Lower lobe of right lung (tissue), 2 donors: Measurements from ENCODE around the gene LOC128125822.

ENCODE experiments used
- ATAC-seq, 2 donors: fragments of 200-7000 bp; cut with Tn5 transposase; one replicate each; pipeline ENCODE4 v1.9.1; 2020 to 2022; ENCODE audit warnings: mild to moderate bottlenecking in 2 of 2, moderate library complexity in 2 of 2
- DNase-seq: peaks from one replicate; pipeline ENCODE4 v3.0.0-alpha.2; 2020
- H3K27ac ChIP-seq: fragments of 200-600 bp; one replicate; pipeline ENCODE4 v1.8.0; 2022
- H3K27me3 ChIP-seq: fragments of 200-600 bp; one replicate; pipeline ENCODE4 v1.8.0; 2022; ENCODE audit warnings: low read depth
- H3K36me3 ChIP-seq: fragments of 200-600 bp; one replicate; pipeline ENCODE4 v1.8.0; 2022; ENCODE audit warnings: mild to moderate bottlenecking
- H3K4me1 ChIP-seq: fragments of 200-600 bp; one replicate; pipeline ENCODE4 v1.8.0; 2022
- H3K4me3 ChIP-seq: fragments of 200-600 bp; one replicate; pipeline ENCODE4 v1.8.0; 2022; ENCODE audit warnings: mild to moderate bottlenecking
- H3K9me3 ChIP-seq: fragments of 200-600 bp; one replicate; pipeline ENCODE4 v1.8.0; 2022
- CTCF ChIP-seq: fragments of 200-600 bp; IDR thresholded peaks from one replicate; pipeline ENCODE4 v1.8.0; 2022; ENCODE audit warnings: antibody characterized with exemption, mild to moderate bottlenecking
- intact Hi-C: fragments of 100-400 bp; cut with DNase I; formaldehyde crosslinking; loops from one replicate; pipeline ENCODE4 v1.11.0; 2022
- donor health status: DM: no; HTN: yes; CAD: no; lungs with severe emphysema.

LOC128125822 gene

DNA sequence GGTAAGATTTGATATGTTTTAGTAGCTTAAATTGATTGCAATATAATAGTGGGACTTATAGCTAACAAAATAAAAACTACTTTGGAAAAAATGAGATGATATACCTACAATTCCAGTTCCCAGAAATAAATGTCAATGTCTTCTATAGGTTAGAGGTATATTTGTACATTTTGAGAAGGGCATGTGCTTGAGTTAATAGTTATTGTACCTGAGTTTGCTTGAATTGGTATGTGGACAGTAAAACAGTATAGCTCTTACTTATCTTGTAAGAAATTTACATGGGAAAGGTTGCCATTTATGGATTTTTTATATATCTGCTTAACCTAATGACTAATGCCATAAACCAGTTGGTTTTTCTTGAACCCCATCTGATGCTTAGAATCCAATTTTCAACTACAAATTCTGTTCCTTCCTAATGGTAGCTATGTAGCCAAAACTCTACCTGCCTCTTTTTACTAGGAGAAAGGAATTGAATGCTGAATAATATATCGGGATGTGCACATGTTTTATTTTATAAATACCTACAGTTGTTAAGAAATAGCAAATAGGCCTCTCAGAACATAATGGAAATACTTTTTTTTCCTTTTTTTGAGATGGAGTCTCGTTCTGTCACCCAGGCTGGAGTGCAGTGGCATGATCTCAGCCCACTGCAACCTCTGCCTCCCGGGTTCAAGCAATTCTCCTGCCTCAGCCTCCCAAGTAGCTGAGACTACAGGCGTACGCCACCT, 4.9 kb downstream of the LOC128125822 start:
- H3K36me3 ChIP-seq = peaks cover 59% of the 10 kb centered on the region

DNA sequence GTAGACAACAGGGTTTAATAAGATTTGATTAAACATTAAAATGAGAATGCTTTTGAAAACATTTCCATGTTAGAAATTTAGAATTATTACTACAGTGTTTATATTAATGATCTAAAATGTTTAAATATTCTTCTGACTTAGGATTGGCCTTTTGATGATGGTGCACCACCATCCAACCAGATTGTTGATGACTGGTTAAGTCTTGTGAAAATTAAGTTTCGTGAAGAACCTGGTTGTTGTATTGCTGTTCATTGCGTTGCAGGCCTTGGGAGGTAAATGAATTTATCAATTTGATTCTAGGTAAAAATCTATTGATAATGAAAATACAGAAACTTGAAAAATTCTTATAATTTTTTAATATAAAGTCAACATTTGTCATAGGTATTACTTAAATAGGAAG, 6.5 kb downstream of the LOC128125822 start:
- no peak for TF ChIP-seq CTCF
- Histone ChIP-seq H3K4me1 (peaks cover 37% of the 10 kb centered on the region), H3K36me3 (peaks cover 64% of the 10 kb centered on the region), H3K4me3 (no peak overlapping the region), H3K27ac (no peak overlapping the region), H3K27me3 (no peaks in the 10 kb centered on the region), H3K9me3 (no peaks in the 10 kb centered on the region)
- intact Hi-C loops = no loop called here
- DNase-seq (no peak), ATAC-seq (no peak)

More for the DNA sequence above, 4.9 kb downstream of the LOC128125822 start:
- Histone ChIP-seq H3K27me3 (no peaks in the 10 kb centered on the region), H3K9me3 (no peaks in the 10 kb centered on the region), H3K4me3 (no peak overlapping the region), H3K27ac (no peak overlapping the region), H3K4me1 (peaks cover 37% of the 10 kb centered on the region)
- intact Hi-C loops = no loop called here
- DNase-seq (no peak), ATAC-seq (no peak)
- TF ChIP-seq CTCF = no peak

- Histone ChIP-seq H3K4me3 (no peak overlapping the region), H3K36me3 (peaks cover 64% of the 10 kb centered on the region), H3K4me1 (peaks cover 24% of the 10 kb centered on the region), H3K27me3 (no peaks in the 10 kb centered on the region), H3K9me3 (no peaks in the 10 kb centered on the region), H3K27ac (no peak overlapping the region)
- TF ChIP-seq CTCF = no peak
- ATAC-seq (no peak), DNase-seq (no peak)
- intact Hi-C loops = no loop called here
Observed at GRCh38 chr6:63579937-63580703, 7.8 kb downstream of the LOC128125822 start.

- intact Hi-C loops = no loop called here
- peaks cover 64% of the 10 kb centered on the region for H3K36me3 ChIP-seq
- TF ChIP-seq CTCF = no peak
- H3K27ac ChIP-seq = no peak overlapping the region
- no peak overlapping the region for H3K4me3 ChIP-seq
- DNase-seq (no peak), ATAC-seq (no peak)
- H3K27me3 ChIP-seq = no peaks in the 10 kb centered on the region
- H3K9me3 ChIP-seq = no peaks in the 10 kb centered on the region
- H3K4me1 ChIP-seq = peaks cover 19% of the 10 kb centered on the region
Observed at GRCh38 chr6:63580704-63580961, 8.4 kb downstream of the LOC128125822 start.

GRCh38 chr6:63581355-63582013, 9.2 kb downstream of the LOC128125822 start:
- no peak for TF ChIP-seq CTCF
- ATAC-seq (no peak), DNase-seq (no peak)
- H3K27ac ChIP-seq = no peak overlapping the region
- no peaks in the 10 kb centered on the region for H3K9me3 ChIP-seq
- intact Hi-C loops = no loop called here
- H3K4me1 ChIP-seq = peaks cover 15% of the 10 kb centered on the region
- peaks cover 62% of the 10 kb centered on the region for H3K36me3 ChIP-seq
- no peak overlapping the region for H3K4me3 ChIP-seq
- no peaks in the 10 kb centered on the region for H3K27me3 ChIP-seq
